Osteocyte (in vitro differentiated cells): ENCODE results near the gene CDH16. TPM values are rescaled to one million over a fixed set of nuclear protein-coding genes. Genes with fewer than 3 reads are reported as not detected.

Experiments
- DNase-seq: peaks from one replicate; pipeline ENCODE4 v3.0.0; 2021; ENCODE audit warnings: mixed read lengths; ENCODE audit not compliant: unreplicated experiment; ENCODE audit errors: extremely low spot score
- H3K27ac Mint-ChIP-seq: one replicate; pipeline ENCODE4 v1.8.0; 2021; ENCODE audit warnings: mild to moderate bottlenecking, mixed read lengths; ENCODE audit not compliant: unreplicated experiment
- H3K27me3 Mint-ChIP-seq: one replicate; pipeline ENCODE4 v1.8.0; 2021; ENCODE audit warnings: mixed read lengths; ENCODE audit not compliant: unreplicated experiment
- H3K36me3 Mint-ChIP-seq: one replicate; pipeline ENCODE4 v1.8.0; 2021; ENCODE audit warnings: mixed read lengths; ENCODE audit not compliant: unreplicated experiment
- H3K4me1 Mint-ChIP-seq: one replicate; pipeline ENCODE4 v1.8.0; 2021; ENCODE audit warnings: mixed read lengths; ENCODE audit not compliant: unreplicated experiment
- H3K4me3 Mint-ChIP-seq: one replicate; pipeline ENCODE4 v1.8.0; 2021; ENCODE audit warnings: mild to moderate bottlenecking, moderate library complexity, mixed read lengths; ENCODE audit not compliant: unreplicated experiment
- H3K9me3 Mint-ChIP-seq: one replicate; pipeline ENCODE4 v1.8.0; 2021; ENCODE audit warnings: mixed read lengths; ENCODE audit not compliant: unreplicated experiment
- total RNA-seq: library from RNA; stranded (reverse); gene quantifications from 2 replicates; pipeline ENCODE4 v1.2.1, GENCODE V29; 2021
- TF ChIP-seq, protein P1 (sequence below): fragments of 200-600 bp; sonication (generic); IDR thresholded peaks from 2 replicates; pipeline ENCODE4 v1.5.0; 2021; ENCODE audit warnings: antibody characterized with exemption, mild to moderate bottlenecking, moderate library complexity

CDH16 gene
- total RNA-seq, 1 donor from 2014 or later: not detected

DNA sequence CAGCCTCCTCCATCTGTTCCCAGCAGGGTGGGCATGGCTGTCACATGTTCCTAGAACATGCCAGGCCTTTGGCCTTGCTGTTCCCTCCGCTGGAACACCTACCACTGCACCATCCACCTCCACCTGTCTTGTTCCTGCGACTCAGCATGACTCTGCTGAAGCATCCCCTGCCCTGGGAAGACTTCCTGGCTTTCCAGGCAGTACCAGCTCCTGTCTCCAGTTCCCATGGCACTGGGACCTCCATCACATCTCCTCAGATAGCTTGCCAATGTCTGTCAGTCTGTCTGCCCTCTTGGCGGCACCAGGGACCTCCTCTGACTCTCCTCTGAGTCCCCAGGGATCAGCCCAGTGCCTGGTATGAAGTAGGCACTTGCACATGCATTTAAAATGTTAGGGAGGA is 22.7 kb downstream of the CDH16 start:
- no peak for DNase-seq
- Mint-ChIP-seq H3K9me3 (no peaks in the 10 kb centered on the region), H3K27ac (no peak overlapping the region), H3K4me1 (peaks cover 12% of the 10 kb centered on the region), H3K36me3 (peaks cover 3% of the 10 kb centered on the region), H3K4me3 (no peak overlapping the region), H3K27me3 (no peaks in the 10 kb centered on the region)
- TF ChIP-seq, protein P1, sequence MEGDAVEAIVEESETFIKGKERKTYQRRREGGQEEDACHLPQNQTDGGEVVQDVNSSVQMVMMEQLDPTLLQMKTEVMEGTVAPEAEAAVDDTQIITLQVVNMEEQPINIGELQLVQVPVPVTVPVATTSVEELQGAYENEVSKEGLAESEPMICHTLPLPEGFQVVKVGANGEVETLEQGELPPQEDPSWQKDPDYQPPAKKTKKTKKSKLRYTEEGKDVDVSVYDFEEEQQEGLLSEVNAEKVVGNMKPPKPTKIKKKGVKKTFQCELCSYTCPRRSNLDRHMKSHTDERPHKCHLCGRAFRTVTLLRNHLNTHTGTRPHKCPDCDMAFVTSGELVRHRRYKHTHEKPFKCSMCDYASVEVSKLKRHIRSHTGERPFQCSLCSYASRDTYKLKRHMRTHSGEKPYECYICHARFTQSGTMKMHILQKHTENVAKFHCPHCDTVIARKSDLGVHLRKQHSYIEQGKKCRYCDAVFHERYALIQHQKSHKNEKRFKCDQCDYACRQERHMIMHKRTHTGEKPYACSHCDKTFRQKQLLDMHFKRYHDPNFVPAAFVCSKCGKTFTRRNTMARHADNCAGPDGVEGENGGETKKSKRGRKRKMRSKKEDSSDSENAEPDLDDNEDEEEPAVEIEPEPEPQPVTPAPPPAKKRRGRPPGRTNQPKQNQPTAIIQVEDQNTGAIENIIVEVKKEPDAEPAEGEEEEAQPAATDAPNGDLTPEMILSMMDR: no peak

DNA sequence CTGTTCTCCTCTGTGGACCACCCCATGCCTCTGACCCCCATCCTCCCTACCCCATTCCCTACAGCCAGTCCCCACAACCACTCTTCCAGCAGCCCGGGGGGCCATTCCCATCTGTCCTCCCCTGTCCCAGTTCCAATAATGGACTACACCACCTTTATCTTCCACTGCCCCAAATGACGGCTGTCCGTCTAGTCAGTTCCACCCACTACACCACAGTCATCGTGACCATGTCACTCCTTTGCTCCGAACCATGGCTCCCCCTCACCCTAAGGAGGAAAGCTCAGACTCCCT is 23.1 kb downstream of the CDH16 start:
- no peak for DNase-seq
- no peak overlapping the region for H3K4me3 Mint-ChIP-seq
- TF ChIP-seq, protein P1: no peak
- no peaks in the 10 kb centered on the region for H3K27me3 Mint-ChIP-seq
- H3K36me3 Mint-ChIP-seq: peaks cover 4% of the 10 kb centered on the region
- H3K27ac Mint-ChIP-seq: no peak overlapping the region
- peaks cover 12% of the 10 kb centered on the region for H3K4me1 Mint-ChIP-seq
- no peaks in the 10 kb centered on the region for H3K9me3 Mint-ChIP-seq

DNA sequence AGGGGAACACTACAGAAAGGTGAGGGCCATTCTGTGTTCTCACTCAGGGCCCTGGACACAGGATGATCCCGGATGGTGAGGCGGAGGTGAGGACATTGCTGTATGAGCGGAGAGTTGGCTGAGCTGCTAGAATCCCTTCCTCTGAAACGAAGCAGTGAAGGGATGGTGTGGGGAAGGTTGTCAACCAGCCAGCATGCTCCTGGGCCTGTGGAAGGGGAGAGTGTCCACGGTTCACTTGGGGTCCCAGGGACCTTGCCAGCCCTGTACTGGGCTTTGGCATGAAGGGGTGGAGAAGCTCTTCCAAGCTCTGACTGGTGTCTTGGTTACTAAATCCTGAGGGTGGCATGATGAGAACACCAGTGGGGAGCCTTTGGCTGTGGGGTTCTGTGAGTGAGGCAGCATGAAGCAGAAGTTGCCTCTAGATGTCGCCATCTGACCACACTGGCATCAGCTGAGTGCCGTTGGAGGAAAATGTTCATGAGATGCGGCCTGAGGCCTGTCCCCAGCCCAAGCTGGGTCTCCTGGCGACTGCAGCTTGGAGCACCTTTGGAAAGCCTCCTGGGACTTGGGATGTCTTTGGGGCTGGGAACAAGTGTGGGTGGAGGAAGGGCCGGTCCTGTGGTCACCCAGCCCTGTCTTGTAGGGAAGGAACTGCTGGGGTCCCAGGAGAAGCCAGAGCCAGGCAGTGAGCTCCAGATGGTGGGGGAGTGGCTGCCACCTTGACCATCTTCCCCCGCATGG is 23.6 kb downstream of the CDH16 start:
- DNase-seq: no peak
- no peaks in the 10 kb centered on the region for H3K9me3 Mint-ChIP-seq
- H3K36me3 Mint-ChIP-seq: peaks cover 4% of the 10 kb centered on the region
- H3K4me1 Mint-ChIP-seq: peaks cover 11% of the 10 kb centered on the region
- no peak overlapping the region for H3K27ac Mint-ChIP-seq
- H3K27me3 Mint-ChIP-seq: no peaks in the 10 kb centered on the region
- H3K4me3 Mint-ChIP-seq: no peak overlapping the region
- TF ChIP-seq, protein P1: peak; percentile 91

DNA sequence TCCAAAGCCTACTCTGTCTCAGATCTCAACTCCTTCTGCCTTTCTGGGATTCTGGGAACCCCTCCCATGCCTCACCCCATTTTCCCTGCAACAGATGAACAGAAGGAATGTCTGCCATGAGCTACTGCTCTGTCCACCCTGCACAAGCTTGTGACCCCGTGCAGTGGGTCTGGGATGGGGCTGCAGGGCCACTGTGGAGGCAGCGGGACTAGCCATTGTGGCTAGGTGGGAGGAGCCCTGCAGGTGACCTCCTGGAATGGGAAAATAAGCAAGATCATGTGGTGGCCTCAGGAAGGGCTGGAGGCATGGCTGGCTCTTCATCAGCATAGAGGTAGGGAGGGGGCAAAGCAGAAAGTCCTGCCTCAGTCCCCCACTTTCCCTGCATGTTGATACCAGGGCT is 24.6 kb downstream of the CDH16 start:
- Mint-ChIP-seq H3K27me3 (no peaks in the 10 kb centered on the region), H3K4me1 (peaks cover 4% of the 10 kb centered on the region), H3K36me3 (peaks cover 4% of the 10 kb centered on the region), H3K4me3 (no peak overlapping the region), H3K27ac (no peak overlapping the region), H3K9me3 (no peaks in the 10 kb centered on the region)
- no peak for DNase-seq
- TF ChIP-seq, protein P1: no peak

DNA sequence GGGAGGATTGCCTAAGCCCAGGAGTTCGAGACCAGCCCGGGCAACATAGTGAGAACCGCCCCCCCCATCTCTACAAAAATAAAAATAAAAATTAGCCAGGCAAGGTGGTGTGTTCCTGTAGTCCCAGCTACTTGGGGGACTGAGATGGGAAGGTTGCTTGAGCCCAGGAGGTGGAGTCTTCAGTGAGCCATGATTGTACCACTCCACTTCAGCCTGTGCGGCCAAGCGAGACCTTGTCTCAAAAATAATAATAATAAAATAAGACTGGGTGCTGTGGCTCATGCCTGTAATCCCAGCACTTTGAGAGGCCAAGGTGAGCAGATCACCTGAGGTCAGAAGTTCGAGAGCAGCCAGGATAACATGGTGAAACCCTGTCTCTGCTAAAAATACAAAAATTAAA is 26.9 kb downstream of the CDH16 start:
- DNase-seq: no peak
- H3K27me3 Mint-ChIP-seq: no peaks in the 10 kb centered on the region
- H3K4me1 Mint-ChIP-seq: peaks cover 5% of the 10 kb centered on the region
- H3K27ac Mint-ChIP-seq: no peak overlapping the region
- H3K4me3 Mint-ChIP-seq: no peak overlapping the region
- no peaks in the 10 kb centered on the region for H3K9me3 Mint-ChIP-seq
- TF ChIP-seq, protein P1: no peak
- H3K36me3 Mint-ChIP-seq: peaks cover 6% of the 10 kb centered on the region
